NCI-H510A treated with DMSO at 0.1 percent for 48 hours (cell line): ENCODE data around the gene RNF150.
A peak's percentile ranks its signal among the peaks of the same experiment; 100 is the strongest.
"Not testable (repeated sequence)": the region's sequence is repeated elsewhere in the genome, so short reads cannot be mapped to it uniquely, and the experiment has no call there.

Source experiments
- DNase-seq: peaks from one replicate; lab custom pipeline; 2025; lab: John Stamatoyannopoulos, UW

RNF150 gene

GRCh38 chr4:140861359-140862176, 271.7 kb downstream of the RNF150 start:
- DNase-seq = peak; percentile 46

GRCh38 chr4:140858897-140859296, 274.4 kb downstream of the RNF150 start:
- no peak for DNase-seq

GRCh38 chr4:140857111-140857510, 276.2 kb downstream of the RNF150 start:
- DNase-seq = no peak

GRCh38 chr4:140856621-140857062, 276.6 kb downstream of the RNF150 start:
- no peak for DNase-seq

- DNase-seq = no peak
Observed at GRCh38 chr4:140854168-140854567, 279.1 kb downstream of the RNF150 start.

GRCh38 chr4:140851804-140852203, 281.5 kb downstream of the RNF150 start:
- no peak for DNase-seq

GRCh38 chr4:140851032-140851636, 282.1 kb downstream of the RNF150 start:
- peak; percentile 53 for DNase-seq

- no peak for DNase-seq
Observed at GRCh38 chr4:140849526-140849925, 283.7 kb downstream of the RNF150 start.

- DNase-seq = no peak
Observed at GRCh38 chr4:140846736-140847135, 286.5 kb downstream of the RNF150 start.

GRCh38 chr4:140844061-140844460, 289.2 kb downstream of the RNF150 start:
- no peak for DNase-seq

- DNase-seq = no peak
Observed at GRCh38 chr4:140841186-140841585, 292.1 kb downstream of the RNF150 start.

GRCh38 chr4:140839888-140840790, 293.1 kb downstream of the RNF150 start:
- no peak for DNase-seq

GRCh38 chr4:140839406-140839805, 293.9 kb downstream of the RNF150 start:
- no peak for DNase-seq

- DNase-seq = no peak
Observed at GRCh38 chr4:140837736-140838135, 295.5 kb downstream of the RNF150 start.

- DNase-seq = no peak
Observed at GRCh38 chr4:140834839-140835495, 298.3 kb downstream of the RNF150 start.

- DNase-seq = no peak
Observed at GRCh38 chr4:140833280-140833679, 300.0 kb downstream of the RNF150 start.

- no peak for DNase-seq
Observed at GRCh38 chr4:140829825-140830224, 303.4 kb downstream of the RNF150 start.

- DNase-seq = no peak
Observed at GRCh38 chr4:140826701-140827027, 306.6 kb downstream of the RNF150 start.

- DNase-seq = not testable (repeated sequence)
Observed at GRCh38 chr4:140820520-140820919, 312.7 kb downstream of the RNF150 start.

GRCh38 chr4:140819610-140820009, 313.7 kb downstream of the RNF150 start:
- DNase-seq = no peak

- no peak for DNase-seq
Observed at GRCh38 chr4:140818433-140818832, 314.8 kb downstream of the RNF150 start.
